ENCODE measurements around the gene CPA4.

The CPA4 gene

GRCh38 chr7:130303127-130303526, 10.2 kb downstream of the CPA4 start:
- TF ChIP-seq SUZ12 (IDR thresholded peaks at IDR 0.05; ENCODE audit: extremely low read depth, insufficient read depth, insufficient read length), result no peak
- no peak for TF ChIP-seq ZNF274 (IDR thresholded peaks at IDR 0.05; ENCODE audit: low read depth, low read length)
- no peak for TF ChIP-seq YY1 (IDR thresholded peaks at IDR 0.05; ENCODE audit: insufficient read depth, insufficient read length)
- H3K4me3 ChIP-seq (ENCODE audit: insufficient read length, low read depth), result no peak overlapping the region
- no peaks in the 10 kb centered on the region for H3K4me1 ChIP-seq (ENCODE audit: insufficient read depth, insufficient read length)
- no peak overlapping the region for H3K9ac ChIP-seq (ENCODE audit: insufficient read length, low read depth)
- H3K36me3 ChIP-seq (ENCODE audit: insufficient read depth, insufficient read length, low read length), result no peaks in the 10 kb centered on the region
- no peaks in the 10 kb centered on the region for H3K27me3 ChIP-seq (ENCODE audit: insufficient read depth, insufficient read length)
- no peak for DNase-seq (ENCODE audit: low read depth, low spot score)
- no peaks in the 10 kb centered on the region for H3K9me3 ChIP-seq (ENCODE audit: insufficient read depth, low read length)

- Histone ChIP-seq H3K27me3 (ENCODE audit: insufficient read depth, insufficient read length) (no peaks in the 10 kb centered on the region), H3K4me1 (ENCODE audit: insufficient read depth, insufficient read length) (no peaks in the 10 kb centered on the region), H3K4me3 (ENCODE audit: insufficient read length, low read depth) (no peak overlapping the region), H3K9ac (ENCODE audit: insufficient read length, low read depth) (no peak overlapping the region), H3K9me3 (ENCODE audit: insufficient read depth, low read length) (no peaks in the 10 kb centered on the region), H3K36me3 (ENCODE audit: insufficient read depth, insufficient read length, low read length) (no peaks in the 10 kb centered on the region)
- DNase-seq (ENCODE audit: low read depth, low spot score), result no peak
- no peak for TF ChIP-seq ZNF274 (IDR thresholded peaks at IDR 0.05; ENCODE audit: low read depth, low read length)
- no peak for TF ChIP-seq SUZ12 (IDR thresholded peaks at IDR 0.05; ENCODE audit: extremely low read depth, insufficient read depth, insufficient read length)
These were observed 10.6 kb downstream of the CPA4 start for GRCh38 chr7:130303551-130303950.

GRCh38 chr7:130303982-130304381, 11.0 kb downstream of the CPA4 start:
- TF ChIP-seq SUZ12 (IDR thresholded peaks at IDR 0.05; ENCODE audit: extremely low read depth, insufficient read depth, insufficient read length), result no peak
- no peak for TF ChIP-seq ZNF274 (IDR thresholded peaks at IDR 0.05; ENCODE audit: low read depth, low read length)
- TF ChIP-seq YY1 (IDR thresholded peaks at IDR 0.05; ENCODE audit: insufficient read depth, insufficient read length), result no peak
- no peaks in the 10 kb centered on the region for H3K27me3 ChIP-seq (ENCODE audit: insufficient read depth, insufficient read length)
- no peaks in the 10 kb centered on the region for H3K9me3 ChIP-seq (ENCODE audit: insufficient read depth, low read length)
- H3K9ac ChIP-seq (ENCODE audit: insufficient read length, low read depth), result no peak overlapping the region
- no peaks in the 10 kb centered on the region for H3K36me3 ChIP-seq (ENCODE audit: insufficient read depth, insufficient read length, low read length)
- no peak for DNase-seq (ENCODE audit: low read depth, low spot score)
- H3K4me1 ChIP-seq (ENCODE audit: insufficient read depth, insufficient read length), result no peaks in the 10 kb centered on the region
- H3K4me3 ChIP-seq (ENCODE audit: insufficient read length, low read depth), result no peak overlapping the region

GRCh38 chr7:130304878-130305277, 11.9 kb downstream of the CPA4 start:
- Histone ChIP-seq H3K9ac (ENCODE audit: insufficient read length, low read depth) (no peak overlapping the region), H3K27me3 (ENCODE audit: insufficient read depth, insufficient read length) (no peaks in the 10 kb centered on the region)
- no peak for TF ChIP-seq SUZ12 (IDR thresholded peaks at IDR 0.05; ENCODE audit: extremely low read depth, insufficient read depth, insufficient read length)
- no peak for TF ChIP-seq YY1 (IDR thresholded peaks at IDR 0.05; ENCODE audit: insufficient read depth, insufficient read length)
- TF ChIP-seq ZNF274 (IDR thresholded peaks at IDR 0.05; ENCODE audit: low read depth, low read length), result no peak

GRCh38 chr7:130305433-130306042, 12.6 kb downstream of the CPA4 start:
- no peaks in the 10 kb centered on the region for H3K9me3 ChIP-seq (ENCODE audit: insufficient read depth, low read length)
- TF ChIP-seq ZNF274 (IDR thresholded peaks at IDR 0.05; ENCODE audit: low read depth, low read length), result no peak
- no peak for TF ChIP-seq YY1 (IDR thresholded peaks at IDR 0.05; ENCODE audit: insufficient read depth, insufficient read length)
- TF ChIP-seq SUZ12 (IDR thresholded peaks at IDR 0.05; ENCODE audit: extremely low read depth, insufficient read depth, insufficient read length), result no peak
- no peak for DNase-seq (ENCODE audit: low read depth, low spot score)
- no peaks in the 10 kb centered on the region for H3K36me3 ChIP-seq (ENCODE audit: insufficient read depth, insufficient read length, low read length)
- H3K27me3 ChIP-seq (ENCODE audit: insufficient read depth, insufficient read length), result no peaks in the 10 kb centered on the region
- no peaks in the 10 kb centered on the region for H3K4me1 ChIP-seq (ENCODE audit: insufficient read depth, insufficient read length)
- H3K4me3 ChIP-seq (ENCODE audit: insufficient read length, low read depth), result no peak overlapping the region
- H3K9ac ChIP-seq (ENCODE audit: insufficient read length, low read depth), result no peak overlapping the region

More at GRCh38 chr7:130304878-130305277, 11.9 kb downstream of the CPA4 start:
- Histone ChIP-seq H3K4me3 (ENCODE audit: insufficient read length, low read depth) (no peak overlapping the region), H3K4me1 (ENCODE audit: insufficient read depth, insufficient read length) (no peaks in the 10 kb centered on the region), H3K36me3 (ENCODE audit: insufficient read depth, insufficient read length, low read length) (no peaks in the 10 kb centered on the region), H3K9me3 (ENCODE audit: insufficient read depth, low read length) (no peaks in the 10 kb centered on the region)
- DNase-seq (ENCODE audit: low read depth, low spot score), result no peak

GRCh38 chr7:130309986-130310385, 17.0 kb downstream of the CPA4 start:
- Histone ChIP-seq H3K27me3 (ENCODE audit: insufficient read depth, insufficient read length) (no peaks in the 10 kb centered on the region), H3K36me3 (ENCODE audit: insufficient read depth, insufficient read length, low read length) (no peaks in the 10 kb centered on the region), H3K4me3 (ENCODE audit: insufficient read length, low read depth) (no peak overlapping the region), H3K4me1 (ENCODE audit: insufficient read depth, insufficient read length) (no peaks in the 10 kb centered on the region), H3K9ac (ENCODE audit: insufficient read length, low read depth) (no peak overlapping the region), H3K9me3 (ENCODE audit: insufficient read depth, low read length) (peaks cover 19% of the 10 kb centered on the region)
- TF ChIP-seq SUZ12 (IDR thresholded peaks at IDR 0.05; ENCODE audit: extremely low read depth, insufficient read depth, insufficient read length), result no peak
- no peak for TF ChIP-seq YY1 (IDR thresholded peaks at IDR 0.05; ENCODE audit: insufficient read depth, insufficient read length)
- TF ChIP-seq ZNF274 (IDR thresholded peaks at IDR 0.05; ENCODE audit: low read depth, low read length), result no peak
- DNase-seq (ENCODE audit: low read depth, low spot score), result no peak

GRCh38 chr7:130314305-130314704, 21.3 kb downstream of the CPA4 start:
- Histone ChIP-seq H3K9me3 (ENCODE audit: insufficient read depth, low read length) (peaks cover 19% of the 10 kb centered on the region), H3K36me3 (ENCODE audit: insufficient read depth, insufficient read length, low read length) (no peaks in the 10 kb centered on the region), H3K4me3 (ENCODE audit: insufficient read length, low read depth) (no peak overlapping the region), H3K9ac (ENCODE audit: insufficient read length, low read depth) (no peak overlapping the region), H3K4me1 (ENCODE audit: insufficient read depth, insufficient read length) (no peaks in the 10 kb centered on the region), H3K27me3 (ENCODE audit: insufficient read depth, insufficient read length) (no peaks in the 10 kb centered on the region)
- TF ChIP-seq ZNF274 (IDR thresholded peaks at IDR 0.05; ENCODE audit: low read depth, low read length) (no peak), SUZ12 (IDR thresholded peaks at IDR 0.05; ENCODE audit: extremely low read depth, insufficient read depth, insufficient read length) (no peak), YY1 (IDR thresholded peaks at IDR 0.05; ENCODE audit: insufficient read depth, insufficient read length) (no peak)
- DNase-seq (ENCODE audit: low read depth, low spot score), result no peak

All from NT2/D1 (cell line).